GM19395 (cell line): ENCODE results near the gene TBC1D22A.

ENCODE experiments used
- ATAC-seq: cut with Tn5 transposase; IDR thresholded peaks from one replicate; pipeline ENCODE4 v1.9.1; 2021; ENCODE audit warnings: mild to moderate bottlenecking, moderate library complexity; ENCODE audit not compliant: unreplicated experiment

TBC1D22A gene

GRCh38 chr22:46980392-46980791 lies 217.9 kb downstream of the TBC1D22A start:
- no peak for ATAC-seq

- no peak for ATAC-seq
These were observed 220.2 kb downstream of the TBC1D22A start for GRCh38 chr22:46982635-46983034.

GRCh38 chr22:46983046-46983445 lies 220.6 kb downstream of the TBC1D22A start:
- no peak for ATAC-seq

GRCh38 chr22:46984751-46985506 lies 222.5 kb downstream of the TBC1D22A start:
- no peak for ATAC-seq

DNA sequence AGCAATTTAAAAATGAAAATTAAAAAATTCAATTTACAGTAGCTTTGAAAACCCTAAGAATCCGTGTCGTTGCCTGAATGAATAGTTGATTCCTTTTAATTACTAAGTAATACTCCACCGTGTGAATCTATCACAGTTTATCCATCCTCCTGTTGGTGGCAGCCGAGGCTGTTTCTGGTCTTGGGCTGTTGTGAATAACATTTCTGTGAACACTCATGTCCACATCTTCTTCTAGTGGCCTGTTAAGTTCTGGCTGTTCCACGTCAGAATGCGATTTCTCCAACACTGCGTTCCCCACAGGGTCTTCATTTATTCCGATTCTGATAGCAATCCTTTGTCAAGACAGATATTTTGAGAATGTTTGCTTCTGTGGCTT lies 223.0 kb downstream of the TBC1D22A start:
- no peak for ATAC-seq

DNA sequence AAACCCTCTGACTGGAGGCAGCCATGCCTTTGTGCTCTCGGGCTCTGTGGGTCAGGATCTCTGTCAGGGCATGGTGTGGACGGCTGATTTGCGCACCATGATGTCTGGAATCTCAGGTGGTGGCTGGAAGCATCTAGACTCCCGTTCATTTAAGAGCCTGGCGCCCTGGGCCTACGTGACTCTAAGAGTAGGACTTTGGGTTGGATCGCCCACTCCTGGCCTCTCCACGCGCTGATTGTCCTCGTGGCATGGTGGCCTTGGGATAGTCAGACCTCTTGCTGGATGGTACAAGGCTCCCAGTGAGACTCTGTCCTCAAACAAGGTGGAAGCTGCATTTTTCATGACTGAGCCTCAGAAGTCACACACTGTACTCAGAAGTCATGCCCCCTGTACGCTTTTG lies 224.3 kb downstream of the TBC1D22A start:
- no peak for ATAC-seq

- no peak for ATAC-seq
These were observed 228.6 kb downstream of the TBC1D22A start for GRCh38 chr22:46990937-46991550.

DNA sequence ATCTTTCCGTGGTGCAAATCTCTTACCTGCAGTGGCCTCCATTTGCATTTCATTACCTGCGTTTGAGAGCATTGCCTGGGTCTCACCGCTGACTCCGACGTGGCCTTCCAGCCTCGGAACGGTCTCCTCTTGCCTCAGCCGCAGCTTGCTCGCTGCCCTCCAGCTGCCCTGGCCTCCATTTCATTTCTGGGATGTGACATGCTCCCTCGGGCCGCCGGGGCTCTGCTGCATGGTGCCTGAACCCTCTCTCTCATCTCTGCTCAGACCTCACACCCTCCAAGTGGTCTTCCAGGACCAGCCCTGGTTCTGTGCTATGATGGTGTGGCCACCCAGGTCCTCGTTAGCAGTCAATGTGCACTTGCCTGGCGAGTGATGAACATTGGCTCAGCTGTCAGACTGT lies 229.2 kb downstream of the TBC1D22A start:
- ATAC-seq: no peak

GRCh38 chr22:46992121-46992731 lies 229.8 kb downstream of the TBC1D22A start:
- ATAC-seq: no peak

DNA sequence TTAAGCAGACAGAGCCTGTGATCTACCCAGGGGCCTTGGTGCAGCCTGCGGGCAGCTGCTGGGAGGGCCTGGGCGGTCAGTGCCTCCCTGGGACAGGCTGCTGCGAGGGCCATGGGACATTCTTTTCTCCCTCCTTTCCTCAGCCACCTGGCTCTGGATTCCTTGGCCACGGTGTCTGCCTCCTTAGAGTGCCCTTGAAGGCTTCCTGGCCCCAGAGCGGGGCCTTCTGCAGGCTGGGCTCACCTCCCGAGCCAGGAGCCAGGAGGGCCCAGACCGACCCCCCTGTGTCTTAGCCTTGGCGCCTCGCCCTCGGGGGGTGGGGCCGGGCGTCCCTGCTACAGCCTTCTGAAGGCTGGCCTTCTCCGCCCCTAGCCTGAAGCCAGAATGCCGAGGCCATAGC lies 231.2 kb downstream of the TBC1D22A start:
- no peak for ATAC-seq

DNA sequence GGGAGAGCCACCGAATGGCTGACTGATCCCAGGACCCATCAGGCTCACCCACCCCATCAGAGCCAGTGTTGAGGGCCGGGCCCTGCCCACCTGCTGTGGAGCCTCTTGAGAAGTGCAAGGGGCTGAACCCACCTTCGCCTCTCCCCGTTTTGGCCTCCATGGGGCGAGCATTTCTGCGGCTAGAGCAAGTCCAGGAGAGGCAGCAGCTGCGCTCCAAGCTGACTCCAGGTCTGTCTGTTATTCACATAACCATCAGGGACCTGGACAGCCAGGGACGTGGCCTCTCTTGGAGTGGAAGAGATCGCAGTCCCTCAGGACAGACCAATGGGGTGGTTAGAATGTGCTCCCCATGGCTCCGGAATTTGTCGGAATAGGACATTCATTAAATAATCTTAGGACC lies 231.8 kb downstream of the TBC1D22A start:
- ATAC-seq: no peak

- no peak for ATAC-seq
These were observed 232.5 kb downstream of the TBC1D22A start for GRCh38 chr22:46994983-46995382.

GRCh38 chr22:46995501-46996360 lies 233.3 kb downstream of the TBC1D22A start:
- ATAC-seq: no peak

DNA sequence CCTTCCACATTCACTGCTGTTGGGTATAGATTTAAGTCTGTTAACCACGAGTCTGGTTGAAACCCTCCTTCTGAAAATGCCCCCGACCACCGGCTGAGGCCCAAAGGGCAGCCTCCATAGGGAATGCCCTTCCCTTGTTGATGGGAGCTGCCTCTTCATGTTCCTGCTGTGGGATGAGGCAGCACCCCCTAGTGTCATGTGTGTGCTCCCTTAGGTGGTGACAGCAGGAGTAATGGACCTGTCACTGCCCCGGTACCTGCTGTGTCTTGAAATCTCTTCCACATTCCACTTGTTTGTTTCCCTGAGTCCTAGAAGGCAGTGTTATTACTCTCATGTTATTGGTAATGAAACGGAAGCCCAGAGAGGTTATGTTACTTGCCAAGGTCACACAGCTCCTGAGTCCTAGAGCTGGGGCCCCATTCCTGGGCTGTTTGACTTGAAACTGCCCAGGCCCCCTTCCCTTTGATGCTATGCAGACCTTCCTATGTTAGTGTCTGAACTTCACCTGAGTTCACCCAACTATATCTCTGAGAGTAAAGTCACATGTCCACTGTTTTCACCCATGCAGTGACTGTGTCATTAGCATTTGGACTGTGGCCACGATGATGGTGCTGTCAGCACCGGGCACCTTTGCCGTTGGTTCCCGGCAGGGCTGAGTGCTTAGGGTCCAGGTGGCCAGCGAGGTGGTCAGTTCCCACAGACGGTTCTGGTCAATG lies 234.3 kb downstream of the TBC1D22A start:
- no peak for ATAC-seq

DNA sequence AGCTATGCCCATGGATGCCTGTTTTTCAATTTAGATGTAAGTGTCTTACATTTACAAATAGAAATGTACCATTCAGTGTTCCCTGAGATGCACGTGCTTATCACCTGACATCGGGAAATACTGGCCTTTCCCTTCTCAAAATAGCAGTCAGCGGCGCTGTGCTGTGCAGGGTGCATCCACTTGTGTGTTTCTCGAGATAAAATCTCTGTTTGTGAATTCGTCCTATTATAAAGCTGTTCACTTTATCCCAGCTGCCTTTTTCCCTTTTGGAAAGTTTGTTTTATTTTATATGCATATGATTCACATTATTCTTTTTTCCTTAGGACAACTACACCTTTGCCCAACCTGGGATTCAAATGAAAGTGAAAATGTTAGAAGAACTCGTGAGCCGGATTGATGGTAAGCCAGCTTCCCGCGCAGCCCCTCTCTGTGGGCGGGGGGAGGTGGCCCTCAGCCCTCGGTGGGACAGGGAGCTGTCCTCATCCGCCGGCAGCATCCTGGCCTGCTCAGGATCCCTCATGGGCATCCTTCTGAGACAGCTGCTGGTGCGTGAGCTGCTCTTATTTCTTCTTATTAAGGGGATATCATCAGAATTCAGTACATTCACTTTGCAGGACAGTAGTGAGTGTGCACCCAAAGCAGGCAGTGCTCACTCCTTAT lies 235.0 kb downstream of the TBC1D22A start:
- no peak for ATAC-seq

DNA sequence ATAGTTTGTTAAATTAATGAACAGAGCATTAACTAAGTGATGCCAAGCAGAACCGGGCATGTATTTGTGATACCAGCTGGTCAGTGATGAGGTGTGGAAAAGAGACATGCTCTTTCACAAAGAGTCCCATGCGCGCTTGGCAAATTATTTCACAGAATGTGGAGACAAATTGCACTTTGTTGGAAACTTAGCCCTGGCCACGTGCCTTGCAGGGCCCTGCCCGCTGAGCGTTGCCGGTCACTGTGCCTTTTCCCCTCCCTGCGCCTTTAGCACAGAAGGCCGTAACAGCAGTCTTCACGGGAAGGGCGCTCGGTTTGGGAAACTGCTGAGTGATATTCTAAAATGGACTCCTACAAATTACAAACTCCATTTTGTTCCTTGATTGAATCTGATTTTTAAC lies 235.9 kb downstream of the TBC1D22A start:
- no peak for ATAC-seq

GRCh38 chr22:47000256-47000655 lies 237.8 kb downstream of the TBC1D22A start:
- ATAC-seq: no peak

- no peak for ATAC-seq
These were observed 238.4 kb downstream of the TBC1D22A start for GRCh38 chr22:47000888-47001287.

DNA sequence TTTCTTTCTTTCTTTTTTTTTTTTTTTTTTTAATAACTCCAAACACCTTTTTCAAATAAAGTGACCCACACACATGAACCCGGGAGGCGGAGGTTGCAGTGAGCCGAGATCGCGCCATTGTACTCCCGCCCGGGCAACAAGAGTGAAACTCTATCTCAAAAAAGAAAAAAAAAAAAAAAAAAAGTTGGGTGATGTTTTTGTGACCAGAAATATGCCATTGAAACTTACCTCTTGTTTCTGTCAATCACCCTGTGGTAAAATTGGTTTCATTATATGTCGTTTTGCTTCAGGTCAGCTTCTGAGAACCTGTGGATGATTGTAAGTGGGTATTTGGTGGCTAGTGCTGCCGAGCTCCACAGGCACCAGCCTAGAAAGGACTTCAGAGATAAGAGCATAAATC lies 238.8 kb downstream of the TBC1D22A start:
- ATAC-seq: no peak

DNA sequence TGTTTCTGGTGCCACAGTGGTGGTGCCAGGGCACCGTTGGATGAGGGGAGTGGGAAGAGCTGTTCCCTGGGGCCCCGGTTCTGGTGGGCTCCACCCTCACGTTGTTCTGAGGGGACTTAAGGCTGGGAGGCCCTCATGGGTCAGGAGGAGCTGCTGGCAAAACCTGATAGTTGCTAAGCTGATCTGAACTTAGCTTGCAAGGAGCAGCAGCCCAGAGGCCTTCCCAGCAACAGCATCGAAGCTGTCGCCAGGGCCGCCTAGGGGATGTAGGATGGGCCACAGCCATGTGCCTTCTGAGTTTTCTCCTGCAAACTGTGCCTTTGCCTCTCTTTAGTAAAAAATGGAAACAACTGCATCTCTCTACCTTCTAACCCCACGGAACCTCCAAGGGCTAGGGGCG lies 240.2 kb downstream of the TBC1D22A start:
- ATAC-seq: no peak
